Epithelial cell of esophagus (primary cell): ENCODE measurements around the gene OPRL1.

Experiments used
- DNase-seq: peaks from one replicate; pipeline ENCODE4 v3.0.0; 2010; ENCODE audit warnings: low read depth
- H3K4me3 ChIP-seq: 2 replicates; pipeline ENCODE4 v1.5.1; 2011; ENCODE audit warnings: mild to moderate bottlenecking, low read length, control low read depth
- CTCF ChIP-seq: IDR thresholded peaks from 2 replicates; pipeline ENCODE4 v1.5.1; 2011; ENCODE audit warnings: low read depth, mild to moderate bottlenecking, low read length, control low read depth, inconsistent platforms; ENCODE audit not compliant: insufficient read depth; ENCODE audit errors: missing control alignments

Gene OPRL1

GRCh38 chr20:64065062-64065973 lies 14.6 kb upstream of the OPRL1 start:
- no peak overlapping the region for H3K4me3 ChIP-seq
- DNase-seq: no peak
- no peak for TF ChIP-seq CTCF

GRCh38 chr20:64065974-64066343 lies 13.9 kb upstream of the OPRL1 start:
- no peak for TF ChIP-seq CTCF
- peak; percentile 24 for DNase-seq
- no peak overlapping the region for H3K4me3 ChIP-seq

- no peak overlapping the region for H3K4me3 ChIP-seq
- DNase-seq: no peak
- TF ChIP-seq CTCF: no peak
These were observed 12.8 kb upstream of the OPRL1 start for GRCh38 chr20:64067005-64067632.

- DNase-seq: no peak
- TF ChIP-seq CTCF: no peak
- H3K4me3 ChIP-seq: no peak overlapping the region
These were observed 12.1 kb upstream of the OPRL1 start for GRCh38 chr20:64067733-64068307.

- no peak overlapping the region for H3K4me3 ChIP-seq
- no peak for TF ChIP-seq CTCF
- no peak for DNase-seq
These were observed 11.3 kb upstream of the OPRL1 start for GRCh38 chr20:64068386-64069208.

- TF ChIP-seq CTCF: no peak
- H3K4me3 ChIP-seq: no peak overlapping the region
- DNase-seq: no peak
These were observed 10.7 kb upstream of the OPRL1 start for GRCh38 chr20:64069209-64069613.
